ENCODE results near the gene ENTR1. TPM values are rescaled to one million over a fixed set of nuclear protein-coding genes. Genes with fewer than 3 reads are reported as not detected.
A peak's percentile ranks its signal among the peaks of the same experiment; 100 is the strongest.

ENTR1 gene
- total and polyA plus RNA-seq, 10 of the 15 experiments (the other 5 are each of a cell fraction or from before 2014, with no cell fraction given): 8.2 to 96.4 (median 41.1) TPM

- TF ChIP-seq PRDM15 (CRISPR knock-in tag; IDR thresholded peaks at IDR 0.05): no peak
- no peak for TF ChIP-seq BMI1 (IDR thresholded peaks at IDR 0.05; ENCODE audit: borderline replicate concordance)
- no peak for TF ChIP-seq IKZF1 (conservative IDR thresholded peaks at IDR 0.05)
- TF ChIP-seq RELA (IDR thresholded peaks at IDR 0.05; ENCODE audit: borderline replicate concordance, partially characterized antibody): no peak
Measured at GRCh38 chr9:136429683-136430491, 19.5 kb upstream of the ENTR1 start (continued).

GRCh38 chr9:136429075-136429628 lies 18.7 kb upstream of the ENTR1 start:
- DNase-seq (ENCODE audit: low read depth, low spot score) (no peak), ATAC-seq (no peak; the same call in 2 of the 3 replicates), FAIRE-seq (no peak)
- no peaks in the 10 kb centered on the region for H3K9me3 ChIP-seq (replicated peaks; ENCODE audit: control insufficient read depth, insufficient read depth, low read length)
- TSS peak; percentile 79 for BruUV-seq (replicated peaks)
- H3K27ac ChIP-seq (ENCODE audit: control insufficient read depth, insufficient read depth): no peak overlapping the region
- intact Hi-C loops (cut with micrococcal nuclease; ENCODE audit: unreplicated experiment): no loop called here
- POLR2A ChIA-PET: no interaction called here
- SMC1A ChIA-PET (ENCODE audit: uncharacterized antibody, unreplicated experiment): no interaction called here
- H2AFZ ChIP-seq (ENCODE audit: control insufficient read depth, low read depth, low read length): no peak overlapping the region
- H4K20me1 ChIP-seq (ENCODE audit: control insufficient read depth, insufficient read depth): no peaks in the 10 kb centered on the region
- RAD21 ChIA-PET (ENCODE audit: unreplicated experiment): no interaction called here
- H3K4me1 ChIP-seq (ENCODE audit: control insufficient read depth, insufficient read depth, low read length): no peaks in the 10 kb centered on the region
- no peak overlapping the region for H3K9ac ChIP-seq (ENCODE audit: control insufficient read depth, insufficient read depth, low read length)
- H3K36me3 ChIP-seq (ENCODE audit: control insufficient read depth in 2 of 2, insufficient read depth in 2 of 2, low read length in 1 of 2): peaks cover 0 to 15% of the 10 kb centered on the region in 2 experiments; a peak in 3 of 4 replicates
- H3K27me3 ChIP-seq (replicated peaks in 1 of 2; ENCODE audit: control insufficient read depth in 2 of 2, insufficient read depth in 2 of 2, low read length in 1 of 2): no peaks in the 10 kb centered on the region
- in situ Hi-C loops (cut with MboI): no loop called here
- H3K4me3 ChIP-seq: no peak overlapping the region
- no peaks in the 10 kb centered on the region for H3K79me2 ChIP-seq (ENCODE audit: control insufficient read depth, insufficient read depth, low read length)
- CTCF ChIA-PET: no interaction called here
- no peak overlapping the region for H3K4me2 ChIP-seq (ENCODE audit: control insufficient read depth, insufficient read depth)
- WGBS (ENCODE audit: insufficient coverage, insufficient replicate concordance, low lambda C conversion rate, missing lambda C conversion rate): 71% methylated on average over 16 of the region's 21 CpGs
- TF ChIP-seq, protein P1, sequence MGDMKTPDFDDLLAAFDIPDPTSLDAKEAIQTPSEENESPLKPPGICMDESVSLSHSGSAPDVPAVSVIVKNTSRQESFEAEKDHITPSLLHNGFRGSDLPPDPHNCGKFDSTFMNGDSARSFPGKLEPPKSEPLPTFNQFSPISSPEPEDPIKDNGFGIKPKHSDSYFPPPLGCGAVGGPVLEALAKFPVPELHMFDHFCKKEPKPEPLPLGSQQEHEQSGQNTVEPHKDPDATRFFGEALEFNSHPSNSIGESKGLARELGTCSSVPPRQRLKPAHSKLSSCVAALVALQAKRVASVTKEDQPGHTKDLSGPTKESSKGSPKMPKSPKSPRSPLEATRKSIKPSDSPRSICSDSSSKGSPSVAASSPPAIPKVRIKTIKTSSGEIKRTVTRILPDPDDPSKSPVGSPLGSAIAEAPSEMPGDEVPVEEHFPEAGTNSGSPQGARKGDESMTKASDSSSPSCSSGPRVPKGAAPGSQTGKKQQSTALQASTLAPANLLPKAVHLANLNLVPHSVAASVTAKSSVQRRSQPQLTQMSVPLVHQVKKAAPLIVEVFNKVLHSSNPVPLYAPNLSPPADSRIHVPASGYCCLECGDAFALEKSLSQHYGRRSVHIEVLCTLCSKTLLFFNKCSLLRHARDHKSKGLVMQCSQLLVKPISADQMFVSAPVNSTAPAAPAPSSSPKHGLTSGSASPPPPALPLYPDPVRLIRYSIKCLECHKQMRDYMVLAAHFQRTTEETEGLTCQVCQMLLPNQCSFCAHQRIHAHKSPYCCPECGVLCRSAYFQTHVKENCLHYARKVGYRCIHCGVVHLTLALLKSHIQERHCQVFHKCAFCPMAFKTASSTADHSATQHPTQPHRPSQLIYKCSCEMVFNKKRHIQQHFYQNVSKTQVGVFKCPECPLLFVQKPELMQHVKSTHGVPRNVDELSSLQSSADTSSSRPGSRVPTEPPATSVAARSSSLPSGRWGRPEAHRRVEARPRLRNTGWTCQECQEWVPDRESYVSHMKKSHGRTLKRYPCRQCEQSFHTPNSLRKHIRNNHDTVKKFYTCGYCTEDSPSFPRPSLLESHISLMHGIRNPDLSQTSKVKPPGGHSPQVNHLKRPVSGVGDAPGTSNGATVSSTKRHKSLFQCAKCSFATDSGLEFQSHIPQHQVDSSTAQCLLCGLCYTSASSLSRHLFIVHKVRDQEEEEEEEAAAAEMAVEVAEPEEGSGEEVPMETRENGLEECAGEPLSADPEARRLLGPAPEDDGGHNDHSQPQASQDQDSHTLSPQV (IDR thresholded peaks at IDR 0.05): no peak
- no peak for TF ChIP-seq ZNF384 (IDR thresholded peaks at IDR 0.05; ENCODE audit: borderline replicate concordance, low read depth, low read length)
- no peak for TF ChIP-seq JUND (IDR thresholded peaks at IDR 0.05; ENCODE audit: low read depth, low read length)
- no peak for TF ChIP-seq MTA3 (IDR thresholded peaks at IDR 0.05; ENCODE audit: borderline replicate concordance, low read length)
- TF ChIP-seq, protein P2, sequence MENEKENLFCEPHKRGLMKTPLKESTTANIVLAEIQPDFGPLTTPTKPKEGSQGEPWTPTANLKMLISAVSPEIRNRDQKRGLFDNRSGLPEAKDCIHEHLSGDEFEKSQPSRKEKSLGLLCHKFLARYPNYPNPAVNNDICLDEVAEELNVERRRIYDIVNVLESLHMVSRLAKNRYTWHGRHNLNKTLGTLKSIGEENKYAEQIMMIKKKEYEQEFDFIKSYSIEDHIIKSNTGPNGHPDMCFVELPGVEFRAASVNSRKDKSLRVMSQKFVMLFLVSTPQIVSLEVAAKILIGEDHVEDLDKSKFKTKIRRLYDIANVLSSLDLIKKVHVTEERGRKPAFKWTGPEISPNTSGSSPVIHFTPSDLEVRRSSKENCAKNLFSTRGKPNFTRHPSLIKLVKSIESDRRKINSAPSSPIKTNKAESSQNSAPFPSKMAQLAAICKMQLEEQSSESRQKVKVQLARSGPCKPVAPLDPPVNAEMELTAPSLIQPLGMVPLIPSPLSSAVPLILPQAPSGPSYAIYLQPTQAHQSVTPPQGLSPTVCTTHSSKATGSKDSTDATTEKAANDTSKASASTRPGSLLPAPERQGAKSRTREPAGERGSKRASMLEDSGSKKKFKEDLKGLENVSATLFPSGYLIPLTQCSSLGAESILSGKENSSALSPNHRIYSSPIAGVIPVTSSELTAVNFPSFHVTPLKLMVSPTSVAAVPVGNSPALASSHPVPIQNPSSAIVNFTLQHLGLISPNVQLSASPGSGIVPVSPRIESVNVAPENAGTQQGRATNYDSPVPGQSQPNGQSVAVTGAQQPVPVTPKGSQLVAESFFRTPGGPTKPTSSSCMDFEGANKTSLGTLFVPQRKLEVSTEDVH (IDR thresholded peaks at IDR 0.05; ENCODE audit: low read depth, partially characterized antibody): no peak
- TF ChIP-seq KAT2A (conservative IDR thresholded peaks at IDR 0.05; ENCODE audit: control insufficient read depth, low read depth, low read length): no peak

All from GM12878 (cell line).